Measurements from ENCODE around the gene SIL1. TPM values are rescaled to one million over a fixed set of nuclear protein-coding genes. Genes with fewer than 3 reads are reported as not detected.
A peak's percentile ranks its signal among the peaks of the same experiment; 100 is the strongest.

Gene SIL1
- total and polyA plus RNA-seq, 9 of the 15 experiments (the other 6 are each of a cell fraction or from before 2014, with no cell fraction given): 1.3 to 30.5 (median 18.1) TPM

- TF ChIP-seq ZBTB2 (IDR thresholded peaks at IDR 0.05): no peak
- peak; percentile 65; the same call in 1 of the 2 replicates for TF ChIP-seq SIN3B (IDR thresholded peaks at IDR 0.05; ENCODE audit: low read depth)
- no peak for TF ChIP-seq TSHZ1 (CRISPR knock-in tag; IDR thresholded peaks at IDR 0.05)
- TF ChIP-seq NBN (IDR thresholded peaks at IDR 0.05; ENCODE audit: low read depth): no peak
- no peak for TF ChIP-seq ZNF695 (CRISPR knock-in tag; IDR thresholded peaks at IDR 0.05)
- TF ChIP-seq CHAMP1 (IDR thresholded peaks at IDR 0.05): no peak
- TF ChIP-seq ZNF592 (IDR thresholded peaks at IDR 0.05): peak; percentile 78
- TF ChIP-seq ZNF398 (CRISPR knock-in tag; IDR thresholded peaks at IDR 0.05): no peak
- TF ChIP-seq RFX5 (IDR thresholded peaks at IDR 0.05; ENCODE audit: low read depth, low read length): no peak
- no peak for TF ChIP-seq CHCHD3 (CRISPR knock-in tag; IDR thresholded peaks at IDR 0.05)
- no peak for TF ChIP-seq DACH1 (IDR thresholded peaks at IDR 0.05; ENCODE audit: partially characterized antibody)
- peak; percentile 79 for TF ChIP-seq POLR2H (tag; IDR thresholded peaks at IDR 0.05; ENCODE audit: low read depth)
Observed at GRCh38 chr5:139197710-139198669, at the start of gene SIL1 (continued).
